BJ (cell line): Measurements from ENCODE around the gene ARHGEF17. TPM values are rescaled to one million over a fixed set of nuclear protein-coding genes. Genes with fewer than 3 reads are reported as not detected.

Source experiments
- CTCF ChIA-PET: fragments of 350-600 bp; formaldehyde crosslinking; extraction: SDS; loops from one replicate; lab custom pipeline; 2021; ENCODE audit warnings: antibody characterized with exemption, inconsistent platforms; lab: Yijun Ruan, JAX
- POLR2A ChIA-PET: fragments of 300-600 bp; sonication (Branson Sonifier 250); formaldehyde crosslinking; extraction: SDS; loops from one replicate; lab custom pipeline; 2021; ENCODE audit warnings: antibody characterized with exemption; lab: Charles Lee
- DNase-seq: peaks from one replicate; pipeline ENCODE4 v3.0.0-alpha.2; 2011; ENCODE audit warnings: low read depth
- H3K27me3 ChIP-seq: 2 replicates; pipeline ENCODE4 v1.6.0; 2011; ENCODE audit warnings: low read length; ENCODE audit not compliant: control insufficient read depth, insufficient read depth
- H3K36me3 ChIP-seq: 2 replicates; pipeline ENCODE4 v1.5.1; 2011; ENCODE audit warnings: low read length; ENCODE audit not compliant: control insufficient read depth, insufficient read depth
- H3K4me3 ChIP-seq: 2 replicates; pipeline ENCODE4 v1.5.1; 2011; ENCODE audit warnings: low read depth, mild to moderate bottlenecking, control low read depth, low read length
- polyA plus RNA-seq: library from polyadenylated mRNA; depleted of rRNA; stranded (reverse); fragments of >200 nt; gene quantifications from 2 replicates; pipeline ENCODE4 v1.2.3, GENCODE V29; 2011
- TF ChIP-seq, protein P1 (sequence below): IDR thresholded peaks from 2 replicates; pipeline ENCODE4 v1.5.1; 2011; ENCODE audit warnings: low read depth, mild to moderate bottlenecking, control low read depth, inconsistent platforms, low read length, moderate library complexity; ENCODE audit not compliant: insufficient read depth

Gene ARHGEF17
- polyA plus RNA-seq, 1 experiment = 85.7 TPM

- TF ChIP-seq, protein P1, sequence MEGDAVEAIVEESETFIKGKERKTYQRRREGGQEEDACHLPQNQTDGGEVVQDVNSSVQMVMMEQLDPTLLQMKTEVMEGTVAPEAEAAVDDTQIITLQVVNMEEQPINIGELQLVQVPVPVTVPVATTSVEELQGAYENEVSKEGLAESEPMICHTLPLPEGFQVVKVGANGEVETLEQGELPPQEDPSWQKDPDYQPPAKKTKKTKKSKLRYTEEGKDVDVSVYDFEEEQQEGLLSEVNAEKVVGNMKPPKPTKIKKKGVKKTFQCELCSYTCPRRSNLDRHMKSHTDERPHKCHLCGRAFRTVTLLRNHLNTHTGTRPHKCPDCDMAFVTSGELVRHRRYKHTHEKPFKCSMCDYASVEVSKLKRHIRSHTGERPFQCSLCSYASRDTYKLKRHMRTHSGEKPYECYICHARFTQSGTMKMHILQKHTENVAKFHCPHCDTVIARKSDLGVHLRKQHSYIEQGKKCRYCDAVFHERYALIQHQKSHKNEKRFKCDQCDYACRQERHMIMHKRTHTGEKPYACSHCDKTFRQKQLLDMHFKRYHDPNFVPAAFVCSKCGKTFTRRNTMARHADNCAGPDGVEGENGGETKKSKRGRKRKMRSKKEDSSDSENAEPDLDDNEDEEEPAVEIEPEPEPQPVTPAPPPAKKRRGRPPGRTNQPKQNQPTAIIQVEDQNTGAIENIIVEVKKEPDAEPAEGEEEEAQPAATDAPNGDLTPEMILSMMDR = no peak
- Histone ChIP-seq H3K27me3 (no peaks in the 10 kb centered on the region), H3K36me3 (peaks cover 15% of the 10 kb centered on the region), H3K4me3 (no peak overlapping the region)
- ChIA-PET POLR2A (no interaction called here), CTCF (interaction anchor here (0.6 to 3.5 kb wide), 16 partner anchors 8 to 266 kb away, joined by 3 to 28 read pairs (median 11); partner anchors contain the start of gene RELT)
- DNase-seq = no peak
These were observed 86.6 kb downstream of the ARHGEF17 start for GRCh38 chr11:73394416-73395296.

GRCh38 chr11:73395297-73396208 lies 87.5 kb downstream of the ARHGEF17 start:
- ChIA-PET POLR2A (no interaction called here), CTCF (interaction anchor here (0.8 to 9.7 kb wide), 12 partner anchors 15 to 267 kb away, joined by 3 to 100 read pairs (median 4); partner anchors contain the start of gene RELT)
- DNase-seq = no peak
- Histone ChIP-seq H3K4me3 (no peak overlapping the region), H3K27me3 (no peaks in the 10 kb centered on the region), H3K36me3 (peaks cover 15% of the 10 kb centered on the region)
- TF ChIP-seq, protein P1 = no peak

DNA sequence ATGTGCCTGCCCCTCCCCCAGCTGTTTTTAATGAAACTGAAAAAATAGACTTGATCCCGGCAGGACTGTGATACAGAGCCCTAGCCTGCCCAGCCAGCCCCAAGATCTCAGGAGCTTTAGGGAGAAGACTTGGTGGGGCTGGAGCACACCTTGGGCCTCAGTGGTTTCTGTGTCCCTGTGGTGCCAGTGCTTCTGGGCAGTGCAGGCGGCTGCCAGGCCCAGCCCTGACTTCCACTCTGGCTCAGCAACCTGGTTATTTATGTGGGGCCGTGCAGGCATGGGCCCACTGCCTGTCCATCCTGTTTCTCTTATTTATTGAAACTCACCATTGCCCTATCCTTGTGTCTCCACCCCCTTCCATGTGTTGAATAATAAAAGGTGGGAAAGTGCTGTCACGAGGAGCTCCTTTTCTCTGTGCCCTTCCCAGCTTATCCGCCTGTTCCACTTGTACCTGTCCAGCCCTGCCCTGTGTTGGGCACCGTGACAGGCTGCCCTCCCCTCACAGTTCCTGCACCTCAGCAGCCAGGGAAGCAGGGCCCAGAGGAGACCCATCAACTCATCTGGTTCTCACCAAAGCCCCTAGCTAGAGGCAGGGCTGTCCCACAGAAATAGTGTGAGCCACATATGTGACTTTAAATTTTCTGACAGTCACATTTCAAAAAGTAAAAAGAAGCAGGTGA lies 88.3 kb downstream of the ARHGEF17 start:
- POLR2A ChIA-PET = no interaction called here

DNA sequence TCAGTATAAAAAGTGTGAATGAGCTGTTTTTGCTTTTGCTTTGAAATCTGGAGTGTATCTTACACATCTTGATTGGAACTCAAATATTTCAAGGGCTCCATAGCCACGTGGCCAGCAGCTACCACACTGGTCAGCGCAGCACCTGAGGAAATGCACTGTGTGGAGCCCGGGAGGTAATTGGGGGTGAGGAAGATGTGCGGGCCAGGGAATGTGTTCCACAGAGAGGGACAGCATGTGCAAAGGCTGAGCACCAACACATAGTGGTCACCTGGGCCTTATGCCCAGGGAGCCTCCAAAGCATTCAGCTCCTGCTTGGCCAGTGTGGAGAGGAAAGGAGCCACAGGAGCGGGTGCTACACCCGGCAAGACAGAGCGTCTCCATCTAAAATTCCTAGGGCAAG lies 88.9 kb downstream of the ARHGEF17 start:
- peaks cover 12% of the 10 kb centered on the region for H3K36me3 ChIP-seq
- TF ChIP-seq, protein P1 = no peak
- H3K27me3 ChIP-seq = no peaks in the 10 kb centered on the region
- POLR2A ChIA-PET = no interaction called here
- no peak for DNase-seq
- CTCF ChIA-PET = interaction anchor here (0.6 to 9.7 kb wide), 13 partner anchors 17 to 265 kb away, joined by 3 to 100 read pairs (median 4); partner anchors contain the start of gene RELT
- H3K4me3 ChIP-seq = no peak overlapping the region

More for the DNA sequence above, 88.3 kb downstream of the ARHGEF17 start:
- Histone ChIP-seq H3K36me3 (peaks cover 14% of the 10 kb centered on the region), H3K4me3 (no peak overlapping the region), H3K27me3 (no peaks in the 10 kb centered on the region)
- TF ChIP-seq, protein P1 = no peak
- CTCF ChIA-PET = interaction anchor here (0.8 to 9.7 kb wide), 13 partner anchors 15 to 266 kb away, joined by 3 to 100 read pairs (median 4); partner anchors contain the start of gene RELT
- no peak for DNase-seq
